Effector memory CD4-positive, alpha-beta T cell (primary cell): Measurements from ENCODE around the gene MYO5B.

Experiments used
- DNase-seq, 3 donors: peaks; one replicate each; pipeline ENCODE4 v3.0.0-alpha.2; 2020
- H3K27ac ChIP-seq: 2 replicates; pipeline ENCODE4 v1.7.0; 2013; ENCODE audit warnings: mild to moderate bottlenecking, low read length, moderate library complexity; ENCODE audit not compliant: insufficient read depth, poor library complexity, severe bottlenecking
- H3K27me3 ChIP-seq: replicated peaks from 2 replicates; pipeline ENCODE4 v1.7.0; 2013; ENCODE audit warnings: mild to moderate bottlenecking, low read length; ENCODE audit not compliant: insufficient read depth, control insufficient read depth, poor library complexity, severe bottlenecking
- H3K36me3 ChIP-seq: 2 replicates; pipeline ENCODE4 v1.7.0; 2013; ENCODE audit warnings: mild to moderate bottlenecking, low read length, moderate library complexity; ENCODE audit not compliant: control insufficient read depth, insufficient read depth
- H3K4me1 ChIP-seq: 2 replicates; pipeline ENCODE4 v1.7.0; 2013; ENCODE audit warnings: low read length, mild to moderate bottlenecking; ENCODE audit not compliant: control insufficient read depth, insufficient read depth, poor library complexity, severe bottlenecking
- H3K4me3 ChIP-seq: 2 replicates; pipeline ENCODE4 v1.7.0; 2013; ENCODE audit warnings: low read length, low read depth, mild to moderate bottlenecking; ENCODE audit not compliant: insufficient read depth, poor library complexity, severe bottlenecking
- H3K9me3 ChIP-seq: 2 replicates; pipeline ENCODE4 v1.7.0; 2013; ENCODE audit warnings: mild to moderate bottlenecking, low read length, moderate library complexity; ENCODE audit not compliant: control insufficient read depth

The MYO5B gene

GRCh38 chr18:50172367-50172766 is 22.6 kb downstream of the MYO5B start:
- Histone ChIP-seq H3K36me3 (no peaks in the 10 kb centered on the region), H3K27me3 (no peaks in the 10 kb centered on the region), H3K9me3 (no peaks in the 10 kb centered on the region), H3K4me3 (no peak overlapping the region), H3K27ac (no peak overlapping the region), H3K4me1 (no peaks in the 10 kb centered on the region)
- DNase-seq = no peak

GRCh38 chr18:50171406-50171805 is 23.5 kb downstream of the MYO5B start:
- Histone ChIP-seq H3K27ac (no peak overlapping the region), H3K27me3 (no peaks in the 10 kb centered on the region), H3K36me3 (no peaks in the 10 kb centered on the region), H3K4me3 (no peak overlapping the region), H3K9me3 (no peaks in the 10 kb centered on the region), H3K4me1 (no peaks in the 10 kb centered on the region)
- no peak for DNase-seq

DNA sequence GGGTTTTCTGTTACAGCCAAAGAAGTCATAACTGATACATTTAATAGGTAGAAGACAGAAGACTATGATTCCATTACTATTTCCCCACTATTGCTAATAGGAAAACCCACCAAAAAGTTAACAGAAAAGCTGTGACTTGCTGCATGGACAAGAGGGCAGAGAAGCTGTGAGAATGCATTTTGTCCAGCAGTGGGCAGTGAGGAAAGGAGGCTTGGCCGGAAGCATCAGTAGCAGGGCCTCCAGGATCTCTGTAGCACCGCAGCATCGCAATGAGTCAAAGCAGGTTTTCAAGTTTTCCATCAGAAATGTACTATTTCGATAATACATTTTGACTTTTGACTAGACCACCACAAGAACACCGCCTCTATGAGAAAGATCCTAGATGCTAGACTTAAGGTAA is 24.9 kb downstream of the MYO5B start:
- no peak overlapping the region for H3K4me3 ChIP-seq
- no peak for DNase-seq
- no peaks in the 10 kb centered on the region for H3K9me3 ChIP-seq
- no peaks in the 10 kb centered on the region for H3K27me3 ChIP-seq
- H3K36me3 ChIP-seq = no peaks in the 10 kb centered on the region
- H3K4me1 ChIP-seq = no peaks in the 10 kb centered on the region
- no peak overlapping the region for H3K27ac ChIP-seq

DNA sequence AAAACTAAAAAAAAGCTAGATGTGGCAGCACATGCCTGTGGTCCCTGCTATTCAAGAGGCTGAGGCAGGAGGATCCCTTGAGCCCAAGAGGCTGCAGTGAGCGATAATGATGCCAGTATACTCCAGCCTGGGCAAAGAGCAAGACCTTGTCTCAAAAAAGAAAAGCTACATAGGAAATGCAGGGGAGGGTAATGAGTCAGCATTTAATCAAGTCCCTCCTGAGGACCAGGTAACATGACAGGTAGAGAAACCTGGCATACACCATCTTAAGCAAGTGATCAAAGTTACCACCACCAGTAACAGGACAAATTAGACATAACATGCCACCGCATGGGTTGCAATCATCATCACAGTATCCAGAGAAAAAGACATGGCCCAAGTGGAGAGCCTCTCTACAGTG is 25.8 kb downstream of the MYO5B start:
- no peak for DNase-seq
- H3K27me3 ChIP-seq = no peaks in the 10 kb centered on the region
- no peak overlapping the region for H3K4me3 ChIP-seq
- no peak overlapping the region for H3K27ac ChIP-seq
- H3K36me3 ChIP-seq = no peaks in the 10 kb centered on the region
- H3K9me3 ChIP-seq = no peaks in the 10 kb centered on the region
- no peaks in the 10 kb centered on the region for H3K4me1 ChIP-seq

DNA sequence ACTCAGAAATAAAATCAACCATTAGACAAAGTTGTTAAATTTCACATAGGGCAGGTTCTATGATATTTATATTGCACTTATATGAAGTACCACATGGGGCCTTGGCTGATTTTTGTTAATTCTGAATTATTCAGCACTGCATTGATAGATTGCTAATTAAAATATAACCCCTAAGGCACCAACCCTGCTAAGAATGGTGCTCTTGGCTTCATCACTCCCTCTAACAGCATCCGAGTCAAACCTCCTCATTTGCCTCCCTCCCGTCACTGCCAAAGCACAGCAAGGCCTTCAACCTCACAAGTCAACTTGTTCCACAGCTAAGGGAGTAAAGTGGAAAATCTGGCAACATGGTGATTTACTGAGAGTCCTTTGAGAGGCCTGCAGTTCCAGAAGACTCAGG is 27.0 kb downstream of the MYO5B start:
- Histone ChIP-seq H3K4me3 (no peak overlapping the region), H3K9me3 (no peaks in the 10 kb centered on the region), H3K4me1 (no peaks in the 10 kb centered on the region), H3K27ac (no peak overlapping the region), H3K27me3 (no peaks in the 10 kb centered on the region), H3K36me3 (no peaks in the 10 kb centered on the region)
- DNase-seq = no peak

DNA sequence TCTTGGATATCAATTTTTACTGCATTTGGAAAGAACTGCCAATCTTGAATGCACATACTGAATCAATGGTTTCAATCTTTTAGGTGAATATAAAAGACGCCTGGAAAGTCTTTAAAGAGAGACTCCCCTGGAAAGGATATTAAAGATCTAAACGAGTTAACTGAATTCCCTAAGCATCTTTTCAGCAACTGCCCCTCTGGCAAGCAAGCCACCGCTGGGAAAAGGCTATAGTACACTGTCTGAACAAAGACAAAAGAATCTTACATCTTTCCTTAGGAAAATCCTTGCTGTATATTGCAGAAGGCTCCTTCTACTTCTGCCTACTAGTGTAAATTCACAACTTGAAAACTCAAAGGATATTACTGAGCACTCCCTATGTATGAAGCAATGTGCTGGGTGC is 28.0 kb downstream of the MYO5B start:
- no peaks in the 10 kb centered on the region for H3K27me3 ChIP-seq
- no peak overlapping the region for H3K27ac ChIP-seq
- DNase-seq = no peak
- H3K36me3 ChIP-seq = no peaks in the 10 kb centered on the region
- H3K9me3 ChIP-seq = no peaks in the 10 kb centered on the region
- no peaks in the 10 kb centered on the region for H3K4me1 ChIP-seq
- no peak overlapping the region for H3K4me3 ChIP-seq

- H3K4me3 ChIP-seq = no peak overlapping the region
- no peaks in the 10 kb centered on the region for H3K36me3 ChIP-seq
- H3K27ac ChIP-seq = no peak overlapping the region
- H3K9me3 ChIP-seq = no peaks in the 10 kb centered on the region
- H3K4me1 ChIP-seq = no peaks in the 10 kb centered on the region
- no peak for DNase-seq
- no peaks in the 10 kb centered on the region for H3K27me3 ChIP-seq
Measured at GRCh38 chr18:50163505-50163904, 31.4 kb downstream of the MYO5B start.

DNA sequence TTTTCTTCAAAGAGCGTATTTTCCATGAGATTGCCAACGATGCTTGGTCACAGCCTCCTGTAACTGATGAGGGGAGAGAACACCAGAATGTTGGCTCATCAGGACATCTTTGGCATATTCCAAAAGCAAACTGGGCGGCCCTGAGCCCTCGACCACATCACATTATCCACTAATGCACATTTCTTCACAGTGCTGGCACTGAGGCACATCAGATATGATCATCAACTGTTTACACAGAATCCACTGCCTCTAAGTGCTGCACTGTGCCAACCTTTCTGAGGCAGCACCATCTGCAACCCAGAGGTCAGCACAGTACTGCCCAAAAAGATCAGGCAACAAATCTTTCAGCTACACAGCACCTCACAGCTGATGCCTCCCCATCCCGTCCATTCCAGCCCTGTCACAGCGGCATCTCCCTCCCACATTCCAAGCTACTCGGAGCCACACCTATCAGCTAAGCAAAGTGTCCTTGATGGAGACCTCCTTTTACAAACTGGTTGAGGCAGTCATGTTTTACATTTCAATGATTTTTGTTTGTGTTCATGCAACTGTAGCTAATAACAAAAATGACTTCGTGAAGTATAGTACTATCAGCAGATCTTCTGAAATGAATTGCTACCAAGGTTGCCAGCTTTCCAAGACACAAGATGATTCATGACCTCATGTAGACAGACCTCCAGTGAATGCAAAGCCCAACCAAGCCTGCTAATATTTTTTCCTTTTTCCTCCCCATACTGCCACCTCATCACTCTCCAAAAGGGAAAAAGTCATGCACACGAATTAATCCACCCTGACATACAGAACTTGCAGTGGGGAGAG is 32.3 kb downstream of the MYO5B start:
- Histone ChIP-seq H3K4me1 (no peaks in the 10 kb centered on the region), H3K27ac (no peak overlapping the region), H3K27me3 (no peaks in the 10 kb centered on the region), H3K4me3 (no peak overlapping the region), H3K9me3 (no peaks in the 10 kb centered on the region), H3K36me3 (no peaks in the 10 kb centered on the region)
- DNase-seq = no peak

GRCh38 chr18:50161597-50162205 is 33.2 kb downstream of the MYO5B start:
- no peaks in the 10 kb centered on the region for H3K9me3 ChIP-seq
- no peak for DNase-seq
- H3K4me3 ChIP-seq = no peak overlapping the region
- no peaks in the 10 kb centered on the region for H3K27me3 ChIP-seq
- H3K4me1 ChIP-seq = no peaks in the 10 kb centered on the region
- H3K36me3 ChIP-seq = no peaks in the 10 kb centered on the region
- H3K27ac ChIP-seq = no peak overlapping the region

DNA sequence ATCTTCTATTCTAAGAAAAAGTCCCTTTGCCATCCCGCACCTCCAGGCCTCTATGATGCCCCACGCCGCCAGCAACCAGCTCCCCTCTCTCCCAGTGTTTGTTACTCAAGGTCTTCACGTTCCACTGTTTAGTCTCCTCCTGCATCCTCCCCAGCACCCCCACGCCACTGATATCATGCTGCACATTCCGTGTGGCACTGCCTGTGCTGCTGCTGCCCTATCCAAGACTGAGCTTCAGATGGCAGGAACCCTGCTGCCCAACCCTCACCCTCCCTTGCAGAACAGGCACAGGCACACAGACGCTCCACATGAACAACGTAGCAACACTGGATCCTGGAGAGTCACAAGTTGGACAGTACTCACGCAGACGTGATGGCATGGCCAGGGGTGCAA is 35.3 kb downstream of the MYO5B start:
- no peak for DNase-seq
- no peaks in the 10 kb centered on the region for H3K36me3 ChIP-seq
- H3K27me3 ChIP-seq = no peaks in the 10 kb centered on the region
- H3K4me3 ChIP-seq = no peak overlapping the region
- H3K4me1 ChIP-seq = no peaks in the 10 kb centered on the region
- no peaks in the 10 kb centered on the region for H3K9me3 ChIP-seq
- H3K27ac ChIP-seq = no peak overlapping the region
